Epithelial cell of esophagus (primary cell): Measurements from ENCODE around the gene FAM53A.

ENCODE experiments used
- DNase-seq: peaks from one replicate; pipeline ENCODE4 v3.0.0; 2010; ENCODE audit warnings: low read depth
- H3K4me3 ChIP-seq: 2 replicates; pipeline ENCODE4 v1.5.1; 2011; ENCODE audit warnings: mild to moderate bottlenecking, low read length, control low read depth
- CTCF ChIP-seq: IDR thresholded peaks from 2 replicates; pipeline ENCODE4 v1.5.1; 2011; ENCODE audit warnings: low read depth, mild to moderate bottlenecking, low read length, control low read depth, inconsistent platforms; ENCODE audit not compliant: insufficient read depth; ENCODE audit errors: missing control alignments

The FAM53A gene

DNA sequence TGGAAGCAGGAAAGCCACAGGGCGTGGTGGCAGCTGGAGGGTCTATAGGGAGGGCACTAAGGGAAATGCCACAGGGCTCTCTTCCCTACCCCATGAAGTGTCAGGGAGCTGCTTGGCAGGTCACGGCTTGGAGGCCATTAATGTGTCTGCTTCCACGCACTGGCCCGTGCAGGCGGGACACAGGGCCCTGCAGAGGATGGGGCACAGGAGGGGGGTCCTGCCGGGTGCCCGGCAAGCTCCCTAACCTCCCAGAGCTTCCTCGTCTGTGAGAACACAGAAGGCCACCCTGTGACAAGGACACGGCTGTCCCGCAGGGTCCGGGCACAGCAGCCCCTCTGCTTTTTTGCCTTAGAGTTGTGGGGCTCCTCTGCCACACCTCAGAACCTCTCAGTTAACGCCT, 25.5 kb downstream of the FAM53A start:
- no peak for TF ChIP-seq CTCF
- H3K4me3 ChIP-seq: no peak overlapping the region
- DNase-seq: no peak

GRCh38 chr4:1658146-1658545, 26.0 kb downstream of the FAM53A start:
- no peak overlapping the region for H3K4me3 ChIP-seq
- DNase-seq: no peak
- no peak for TF ChIP-seq CTCF

DNA sequence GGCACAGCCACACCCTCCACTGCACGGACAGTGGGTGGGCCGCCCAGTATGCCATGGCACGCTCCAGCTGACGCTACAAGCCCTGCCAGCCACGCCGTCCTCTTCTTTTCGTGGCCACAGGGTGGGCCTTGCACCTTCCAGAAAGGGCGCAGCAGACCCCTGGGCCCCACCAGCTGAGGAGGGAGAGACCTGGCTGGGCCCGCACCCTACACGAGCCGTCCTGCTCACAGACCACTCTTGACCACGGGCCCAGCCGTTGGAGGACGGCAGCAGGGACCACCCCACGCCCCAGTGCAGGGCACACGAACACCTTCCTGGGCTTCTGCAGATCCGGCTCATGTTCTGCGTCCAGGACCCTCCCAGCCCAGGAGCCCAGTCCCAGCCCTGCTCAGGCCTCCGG, 27.1 kb downstream of the FAM53A start:
- DNase-seq: no peak
- TF ChIP-seq CTCF: no peak
- H3K4me3 ChIP-seq: no peak overlapping the region

GRCh38 chr4:1656132-1656531, 28.0 kb downstream of the FAM53A start:
- TF ChIP-seq CTCF: no peak
- H3K4me3 ChIP-seq: no peak overlapping the region
- DNase-seq: no peak

DNA sequence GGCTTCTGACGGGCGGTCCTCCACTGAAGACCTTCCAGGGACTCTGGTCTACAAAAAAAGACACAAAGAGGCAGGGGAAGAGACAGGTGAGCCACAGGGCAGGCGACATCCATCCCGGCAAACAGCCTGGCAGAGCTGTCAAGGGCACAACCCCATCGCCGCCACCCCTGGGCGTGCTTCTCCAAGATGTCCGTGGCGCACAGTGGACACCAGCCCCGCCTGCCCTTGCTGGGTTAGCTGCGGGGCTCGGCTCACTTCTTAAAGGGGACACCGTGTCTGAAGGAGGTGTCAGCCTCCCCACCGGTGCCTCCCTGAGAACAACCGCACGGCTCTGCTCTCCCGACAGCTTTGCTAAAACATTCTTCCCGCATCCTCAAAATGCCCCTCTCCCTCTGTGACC, 28.4 kb downstream of the FAM53A start:
- TF ChIP-seq CTCF: no peak
- DNase-seq: no peak
- no peak overlapping the region for H3K4me3 ChIP-seq

DNA sequence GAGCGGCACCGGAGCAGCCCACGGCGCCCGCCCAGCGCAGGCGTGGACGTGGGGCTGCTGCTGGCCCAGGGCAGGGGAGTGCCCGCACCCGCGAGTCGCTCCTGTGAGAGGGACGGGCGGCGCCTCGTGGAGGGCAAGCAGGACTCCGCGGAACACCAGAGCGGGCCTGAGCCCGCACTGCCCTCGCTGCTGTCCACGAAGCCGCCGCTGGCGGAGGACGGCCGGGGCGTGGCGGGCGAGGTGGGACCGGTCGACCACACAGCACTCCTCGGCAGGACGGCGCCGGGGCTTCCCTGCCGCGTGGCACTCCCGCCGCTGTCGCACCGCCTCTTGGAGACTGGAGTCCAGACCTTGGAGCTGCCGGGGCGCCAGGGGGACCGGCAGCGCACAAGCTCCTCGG, 29.0 kb downstream of the FAM53A start:
- no peak for TF ChIP-seq CTCF
- no peak for DNase-seq
- H3K4me3 ChIP-seq: no peak overlapping the region

GRCh38 chr4:1654216-1654955, 29.7 kb downstream of the FAM53A start:
- DNase-seq: no peak
- TF ChIP-seq CTCF: no peak
- H3K4me3 ChIP-seq: no peak overlapping the region
